HL-60/S4 treated with retinoic acid at 250 ng/mL for 4 days and 3 days (cell line): ENCODE data around the gene VPS26C.
"Not testable (repeated sequence)": the region's sequence is repeated elsewhere in the genome, so short reads cannot be mapped to it uniquely, and the experiment has no call there.

ENCODE experiments used
- in situ Hi-C: fragments of 300-500 bp; cut with MboI; formaldehyde crosslinking; loops from 2 replicates; pipeline ENCODE4 v1.7.0; 2022; ENCODE audit warnings: low sequenced_read_pairs

Gene VPS26C

DNA sequence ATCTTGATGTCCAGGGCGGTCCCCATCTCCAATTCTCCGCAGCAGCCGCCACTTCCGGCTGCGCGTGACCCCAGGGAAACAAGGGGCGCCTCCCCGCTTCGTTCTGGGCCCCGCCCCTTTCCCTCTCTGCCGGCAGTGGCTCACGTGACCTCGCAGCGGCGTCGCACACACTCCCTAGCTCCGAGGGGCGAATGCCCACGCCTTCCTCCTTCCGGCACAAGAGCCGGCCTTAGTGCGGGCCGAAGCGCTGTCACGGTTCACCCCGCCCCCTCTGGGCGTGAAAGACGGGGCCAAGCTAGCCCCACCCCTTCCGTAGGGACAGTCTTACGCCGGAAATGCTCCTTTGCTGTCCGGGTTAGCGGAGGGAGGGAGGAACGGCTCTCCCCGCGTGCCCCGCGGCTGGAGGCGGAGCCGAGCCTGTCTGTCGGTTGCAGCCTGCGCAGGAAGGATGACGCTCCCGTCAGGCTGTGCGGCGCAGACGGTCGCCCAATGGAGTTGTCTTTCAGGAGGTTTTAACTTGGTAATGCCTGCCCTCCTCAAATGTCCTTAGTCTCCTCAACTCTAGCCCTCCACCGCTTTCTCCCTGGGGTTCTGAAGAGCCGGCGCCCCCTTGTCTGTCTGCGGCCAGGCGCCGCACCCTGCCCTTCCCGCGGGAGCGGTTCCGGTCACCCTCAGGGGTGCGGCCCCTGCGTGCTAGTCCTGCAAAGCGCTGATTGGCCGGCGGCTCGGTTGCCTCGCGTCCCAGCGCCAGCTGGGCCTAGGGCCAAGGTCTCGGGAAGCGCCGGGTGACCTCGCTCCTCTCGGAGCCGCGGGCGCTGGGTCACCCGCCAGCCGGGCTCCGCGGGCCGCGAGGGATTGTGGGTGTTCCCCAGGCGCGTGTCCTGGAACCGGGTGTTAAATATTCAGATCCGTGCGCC lies at the start of gene VPS26C:
TSS of gene VPS26C (minus strand) at position 66 of the 917 bp plus-strand sequence. CDS start at position 26, 40 bp downstream.
- in situ Hi-C loops: no loop called here

DNA sequence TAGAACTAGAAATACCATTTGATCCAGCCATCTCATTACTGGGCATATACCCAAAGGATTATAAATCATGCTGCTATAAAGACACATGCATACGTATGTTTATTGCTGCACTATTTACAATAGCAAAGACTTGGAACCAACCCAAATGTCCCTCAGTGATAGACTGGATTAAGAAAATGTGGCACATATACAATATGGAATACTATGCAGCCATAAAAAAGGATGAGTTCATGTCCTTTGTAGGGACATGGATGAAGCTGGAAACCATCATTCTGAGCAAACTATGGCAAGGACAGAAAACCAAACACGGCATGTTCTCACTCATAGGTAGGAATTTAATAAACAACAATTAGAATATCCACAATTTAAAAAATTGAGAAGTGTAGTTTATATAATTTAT lies 48.9 kb upstream of the VPS26C start:
- in situ Hi-C loops: not testable (repeated sequence)

DNA sequence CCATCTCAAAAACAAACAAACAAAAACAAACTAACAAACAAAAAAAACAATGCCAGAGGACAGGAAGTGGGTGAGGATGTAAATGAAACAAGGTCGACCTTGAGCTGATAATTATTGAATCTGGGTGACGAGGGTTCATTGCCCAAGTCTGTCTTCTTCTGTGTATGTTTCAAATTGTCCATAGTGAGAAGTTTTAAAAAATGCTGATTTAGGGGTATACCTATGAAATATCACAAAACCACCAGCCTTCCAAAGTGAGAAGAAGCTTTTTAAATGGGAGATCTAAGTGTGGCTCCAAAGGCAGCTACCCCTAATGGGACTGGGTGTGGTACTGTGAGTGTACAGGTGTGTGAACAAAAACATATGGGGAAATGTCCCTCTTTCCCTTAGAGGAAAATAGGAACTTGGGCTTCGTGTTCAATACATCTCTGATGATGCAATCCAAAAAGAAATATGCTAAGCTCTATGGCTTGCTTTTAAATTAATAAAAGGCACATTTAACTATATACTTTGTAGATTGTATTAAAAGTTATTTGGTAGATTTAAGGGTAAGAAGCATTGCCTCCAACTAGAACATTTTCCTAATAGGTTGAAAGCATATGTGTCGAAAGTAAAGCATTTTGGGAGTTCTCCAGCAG lies 33.1 kb upstream of the VPS26C start:
- in situ Hi-C loops: no loop called here

DNA sequence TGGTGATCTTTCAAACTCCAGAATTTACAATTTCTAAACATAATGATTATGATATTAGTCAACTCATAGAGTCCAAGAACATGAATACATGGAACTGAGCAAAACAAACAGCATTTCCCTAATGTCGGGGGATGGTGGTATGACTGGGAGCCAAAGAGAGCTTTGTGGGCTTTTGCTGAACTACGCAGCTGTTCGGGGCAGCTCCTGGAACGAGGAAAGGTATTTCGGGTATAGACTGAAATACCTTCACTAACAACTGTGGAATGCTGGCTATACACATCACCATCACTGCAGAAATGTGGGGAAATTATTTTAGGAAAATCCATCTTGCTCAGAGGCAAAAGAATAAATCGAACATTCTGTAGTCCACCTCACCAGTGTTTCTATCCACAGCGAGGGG lies 30.2 kb upstream of the VPS26C start:
- in situ Hi-C loops: no loop called here

DNA sequence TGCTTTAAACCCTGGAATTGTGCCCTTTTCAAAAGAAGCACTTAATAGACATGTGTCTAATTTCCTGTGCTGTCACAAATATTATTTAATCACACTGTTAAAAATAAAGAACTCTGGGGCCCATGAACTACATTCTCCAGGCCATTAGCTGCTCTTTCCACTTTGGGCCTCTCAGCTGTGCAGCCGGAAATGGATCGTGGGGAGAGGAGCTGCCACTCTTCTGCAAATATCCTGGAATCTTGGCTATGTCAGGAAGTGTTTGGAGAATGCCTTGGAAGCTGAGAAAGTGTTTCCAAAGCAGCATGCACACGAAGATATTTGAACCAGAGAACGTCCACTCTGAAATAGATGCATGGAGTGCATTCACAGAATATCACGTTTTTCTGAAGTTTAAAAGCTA lies 27.5 kb upstream of the VPS26C start:
- in situ Hi-C loops: no loop called here

DNA sequence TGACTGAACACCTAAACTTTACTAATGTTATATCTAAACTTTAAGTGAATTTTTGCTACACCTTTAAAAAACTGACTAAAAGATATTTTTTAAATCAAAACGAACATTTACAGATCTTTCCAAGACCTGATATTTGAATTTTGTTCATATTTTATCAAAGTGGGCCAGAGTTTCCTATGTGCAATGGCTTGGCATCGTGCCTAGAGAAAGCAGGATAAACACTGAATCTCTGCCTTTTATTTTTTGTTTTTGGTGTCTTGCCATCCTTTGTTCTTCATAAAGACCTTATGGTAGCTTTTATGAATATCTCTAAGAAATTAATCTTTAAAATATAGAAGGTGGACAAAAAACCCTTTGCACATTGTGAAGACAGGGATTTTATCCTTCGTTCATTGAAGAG lies 25.8 kb upstream of the VPS26C start:
- in situ Hi-C loops: no loop called here

DNA sequence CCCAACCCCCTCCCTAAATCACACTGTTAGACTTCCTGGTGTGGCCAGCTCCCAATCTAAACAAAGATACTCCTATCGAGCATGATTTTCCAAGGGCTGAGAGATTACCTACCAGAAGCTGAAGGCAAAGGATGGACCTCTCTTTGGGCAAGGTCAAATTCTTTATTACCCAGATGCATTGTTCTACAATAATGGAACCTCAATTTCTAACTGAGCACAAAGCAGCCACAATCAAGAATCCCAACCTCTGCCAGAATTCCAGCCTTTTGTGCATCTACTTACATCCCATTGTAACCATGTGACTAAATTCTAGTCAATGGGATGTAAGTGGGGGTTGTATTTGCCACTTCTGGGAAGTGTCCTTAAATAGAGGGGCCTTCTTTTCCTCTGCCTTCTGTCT lies 24.9 kb upstream of the VPS26C start:
- in situ Hi-C loops: no loop called here

DNA sequence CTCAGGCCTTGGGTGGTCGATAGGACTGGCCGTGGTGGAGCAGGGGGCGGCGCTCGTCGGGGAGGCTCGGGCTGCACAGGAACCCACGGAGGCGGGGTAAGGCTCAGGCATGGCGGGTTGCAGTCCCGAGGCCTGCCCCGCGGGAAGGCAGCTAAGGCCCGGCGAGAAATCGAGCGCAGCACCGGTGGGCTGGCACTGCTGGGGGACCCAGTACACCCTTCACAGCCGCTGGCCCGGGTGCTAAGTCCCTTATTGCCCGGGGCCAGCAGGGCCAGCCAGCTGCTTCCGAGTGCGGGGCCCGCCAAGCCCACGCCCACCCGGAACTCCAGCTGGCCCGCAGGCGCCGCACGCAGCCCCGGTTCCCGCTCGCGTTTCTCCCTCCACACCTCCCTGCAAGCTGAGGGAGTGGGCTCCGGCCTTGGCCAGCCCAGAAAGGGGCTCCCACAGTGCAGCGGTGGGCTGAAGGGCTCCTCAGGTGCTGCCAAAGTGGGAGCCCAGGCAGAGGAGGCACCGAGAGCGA lies 16.1 kb upstream of the VPS26C start:
- in situ Hi-C loops: not testable (repeated sequence)

DNA sequence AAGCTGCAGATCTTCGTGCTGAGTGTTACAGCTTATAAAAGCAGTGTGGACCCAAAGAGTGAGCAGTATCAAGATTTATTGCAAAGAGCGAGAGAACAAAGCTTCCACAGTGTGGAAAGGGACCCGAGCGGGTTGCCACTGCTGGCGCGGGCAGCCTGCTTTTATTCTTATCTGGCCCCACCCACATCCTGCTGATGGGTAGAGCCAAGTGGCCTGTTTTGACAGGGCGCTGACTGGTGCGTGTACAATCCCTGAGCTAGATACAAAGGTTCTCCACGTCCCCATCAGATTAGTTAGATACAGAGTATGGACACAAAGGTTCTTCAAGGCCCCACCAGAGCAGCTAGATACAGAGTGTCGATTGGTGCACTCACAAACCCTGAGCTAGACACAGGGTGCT lies 15.5 kb upstream of the VPS26C start:
- in situ Hi-C loops: not testable (repeated sequence)

DNA sequence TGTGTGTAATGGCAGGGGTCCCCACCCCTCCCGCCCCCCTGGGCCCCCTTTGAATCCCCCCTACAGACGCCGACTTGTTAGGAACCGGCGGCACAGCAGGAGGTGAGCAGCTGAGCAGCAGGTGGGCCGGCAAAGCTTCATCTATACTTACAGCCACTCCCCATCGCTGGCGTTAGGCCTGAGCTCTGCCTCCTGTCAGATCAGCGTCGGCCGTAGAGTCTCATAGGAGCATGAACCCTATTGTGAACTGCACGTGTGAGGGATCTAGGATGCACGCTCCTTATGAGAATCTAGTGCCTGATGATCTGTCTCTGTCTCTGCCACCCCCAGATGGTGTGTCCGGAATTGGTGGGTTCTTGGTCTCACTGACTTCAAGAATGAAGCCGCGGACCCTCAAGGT lies 14.9 kb upstream of the VPS26C start:
- in situ Hi-C loops: no loop called here

DNA sequence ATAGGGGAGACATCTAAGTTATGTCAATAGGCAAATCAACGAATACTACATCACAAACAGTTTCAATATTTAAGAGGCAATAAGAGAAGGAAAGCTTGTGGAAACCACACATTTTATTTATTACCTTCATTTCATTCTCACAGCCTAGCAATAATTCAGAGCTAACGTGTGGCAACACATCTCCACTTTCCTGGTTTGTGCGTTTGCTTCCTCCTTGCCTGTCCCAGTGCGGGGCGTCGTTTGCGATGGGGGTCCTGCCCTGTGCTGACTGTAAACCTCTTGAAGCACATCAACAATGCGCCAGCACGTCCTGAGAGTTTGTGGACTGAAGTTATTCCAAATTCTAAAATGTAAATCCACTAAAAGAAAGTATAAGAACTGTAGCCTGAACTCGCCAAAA lies 14.4 kb upstream of the VPS26C start:
- in situ Hi-C loops: no loop called here

DNA sequence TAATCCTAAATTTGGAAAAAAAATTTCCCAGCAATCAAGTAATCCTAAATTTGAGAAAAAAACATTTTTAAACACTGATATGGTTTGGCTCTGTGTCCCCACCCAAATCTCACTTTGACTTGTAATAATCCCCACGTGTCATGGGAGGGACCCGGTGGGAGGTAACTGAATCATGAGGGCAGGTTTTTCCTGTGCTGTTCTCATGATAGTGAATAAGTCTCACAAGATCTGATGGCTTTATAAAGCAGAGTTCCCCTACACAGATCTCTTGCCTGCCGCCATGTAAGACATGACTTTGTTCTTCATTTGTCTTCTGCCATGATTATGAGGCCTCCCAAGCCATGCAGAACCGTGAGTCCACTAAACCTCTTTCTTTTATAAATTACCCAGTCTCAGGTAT lies 12.1 kb upstream of the VPS26C start:
- in situ Hi-C loops: not testable (repeated sequence)

DNA sequence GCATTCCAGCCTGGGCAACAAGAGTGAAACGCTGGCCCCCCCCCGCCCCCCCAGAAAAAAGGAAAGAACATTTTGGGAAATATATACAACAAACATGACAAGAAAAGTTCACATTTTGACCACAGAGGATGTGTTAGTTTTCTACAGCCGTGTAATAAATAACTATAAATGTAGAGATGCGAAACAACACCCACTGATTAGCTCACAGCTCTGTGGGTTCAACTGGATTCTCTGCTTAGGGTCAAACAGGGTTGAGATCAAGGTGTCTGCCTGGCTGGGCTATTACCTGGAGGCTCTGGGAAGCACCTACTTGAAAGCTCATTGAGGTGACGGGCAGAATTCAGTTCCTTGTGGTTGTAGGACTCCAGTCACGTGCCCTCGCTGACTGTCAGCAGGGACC lies 11.1 kb upstream of the VPS26C start:
- in situ Hi-C loops: no loop called here

DNA sequence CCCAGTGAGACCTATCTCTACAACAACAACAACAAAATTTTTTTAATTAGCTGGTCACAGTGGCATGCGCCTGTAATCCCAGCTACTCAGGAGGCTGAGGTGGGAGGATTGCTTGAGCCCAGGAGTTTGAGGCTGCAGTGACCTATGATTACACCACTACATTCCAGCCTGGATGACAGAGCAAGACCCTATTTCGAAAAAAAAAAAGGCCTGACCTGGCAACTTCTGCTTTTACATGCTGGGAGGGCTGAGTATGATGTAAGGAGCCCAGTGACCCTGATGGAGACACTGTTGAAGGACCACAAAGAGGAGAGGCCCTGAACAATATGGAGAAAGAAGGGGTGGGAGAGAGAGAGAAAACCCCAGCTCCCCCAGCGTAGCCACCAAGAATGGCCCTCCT lies 9.2 kb upstream of the VPS26C start:
- in situ Hi-C loops: no loop called here

DNA sequence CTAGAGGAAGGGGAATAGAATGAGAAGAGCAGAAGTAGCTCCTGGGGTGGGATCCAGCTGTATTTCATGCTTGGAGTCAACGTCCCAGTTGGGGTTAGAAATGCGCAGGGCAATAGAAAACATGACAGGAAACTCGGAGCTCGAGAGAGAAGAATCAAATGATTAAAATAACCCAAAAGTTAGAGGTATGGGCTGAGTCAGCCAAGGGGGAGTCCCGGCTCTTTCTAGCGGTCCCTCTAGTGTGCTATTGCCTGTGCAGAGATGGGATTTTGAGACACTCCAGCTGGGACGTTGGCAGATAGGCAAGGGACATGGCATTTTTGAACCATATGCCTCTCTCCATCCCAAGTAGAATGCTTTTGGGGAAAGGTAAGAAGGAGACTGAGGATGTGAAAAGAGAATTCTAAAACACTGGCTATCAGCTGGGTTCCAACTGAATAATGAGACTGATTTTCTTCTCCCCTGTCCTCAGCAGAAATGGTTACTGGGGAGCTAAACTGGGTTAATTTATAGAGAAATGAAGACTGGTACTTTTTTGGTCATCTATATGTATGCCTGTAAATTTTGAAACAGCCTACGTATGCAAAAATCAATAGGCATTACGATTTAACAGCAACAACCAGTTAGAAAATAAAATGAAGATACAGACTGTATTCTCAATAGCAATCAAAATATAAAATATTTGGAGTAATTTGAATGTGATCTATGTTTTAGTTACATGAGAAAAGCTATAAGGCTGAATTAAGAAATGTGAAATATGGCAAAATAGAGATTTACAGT lies 7.0 kb upstream of the VPS26C start:
- in situ Hi-C loops: no loop called here

DNA sequence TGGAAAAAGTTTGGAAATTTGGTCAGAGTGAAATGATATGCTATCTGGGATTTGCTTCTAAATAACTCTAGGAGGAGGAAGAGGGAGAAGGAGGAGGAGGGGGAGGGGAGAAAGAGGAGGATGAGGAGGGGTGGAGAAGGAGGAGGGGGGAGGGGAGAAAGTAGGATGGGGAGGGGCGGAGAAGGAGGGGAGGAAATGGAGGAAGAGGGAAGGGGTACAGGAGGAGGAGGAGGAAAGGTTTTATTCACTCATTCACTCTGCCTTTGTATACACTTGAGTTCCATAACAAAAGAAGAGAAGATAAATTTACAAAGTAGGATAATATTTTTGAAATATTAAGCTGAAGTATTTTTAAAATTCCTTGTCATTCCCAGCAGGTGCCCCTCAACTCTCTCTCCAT lies 6.3 kb upstream of the VPS26C start:
- in situ Hi-C loops: no loop called here

DNA sequence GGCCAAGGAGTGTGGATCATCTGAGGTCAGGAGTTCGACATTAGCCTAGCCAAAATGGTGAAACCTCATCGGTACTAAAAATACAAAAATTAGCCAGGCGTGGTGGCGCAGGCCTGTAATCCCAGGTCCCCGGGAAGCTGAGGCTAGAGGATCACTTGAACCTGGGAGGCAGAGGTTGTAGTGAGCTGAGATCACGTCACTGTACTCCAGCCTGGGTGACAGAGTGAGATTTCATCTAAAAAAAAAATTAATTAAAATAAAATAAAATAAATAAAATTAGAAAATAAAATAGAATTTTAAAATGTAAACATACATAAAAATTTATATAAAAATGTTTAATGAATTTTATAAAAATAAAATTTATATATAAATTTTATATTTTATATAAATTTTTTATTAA lies 5.8 kb upstream of the VPS26C start:
- in situ Hi-C loops: no loop called here

DNA sequence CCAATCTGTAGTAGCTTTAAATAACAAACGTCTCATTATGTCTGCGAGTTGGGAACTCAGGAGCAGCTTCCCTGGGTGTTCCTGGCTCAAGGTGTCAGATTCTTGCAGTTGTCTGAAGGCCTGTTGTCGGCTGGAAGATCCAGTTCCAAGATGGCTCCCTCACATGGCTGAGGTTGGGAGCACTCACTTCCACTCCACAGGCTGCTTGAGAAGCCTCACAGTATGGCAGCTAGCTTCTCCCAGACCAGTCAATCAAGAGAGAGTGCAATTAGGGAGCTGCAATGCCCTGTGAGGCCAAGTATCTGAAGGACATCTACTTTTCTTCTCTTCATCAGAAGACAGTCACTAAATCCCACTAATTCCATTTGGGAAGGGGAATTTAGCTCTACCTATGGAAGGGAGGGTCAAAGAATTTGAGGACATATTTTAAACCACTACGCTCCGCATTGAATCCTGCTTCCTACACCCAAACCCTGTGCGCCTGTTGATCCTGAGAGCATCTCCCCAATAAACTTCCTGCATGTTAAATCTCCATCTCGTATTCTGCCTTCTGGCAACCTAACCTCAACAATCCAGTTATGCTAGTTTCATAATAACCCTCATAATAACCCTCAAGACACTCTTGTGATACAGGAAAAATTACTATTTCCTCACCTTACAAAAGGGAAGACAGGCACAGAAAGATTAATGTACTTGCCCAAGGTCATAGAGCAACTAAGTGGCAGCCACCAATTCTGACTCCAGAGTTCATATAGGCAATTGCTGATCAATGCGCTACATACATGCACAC lies 3.6 kb upstream of the VPS26C start:
- in situ Hi-C loops: no loop called here

DNA sequence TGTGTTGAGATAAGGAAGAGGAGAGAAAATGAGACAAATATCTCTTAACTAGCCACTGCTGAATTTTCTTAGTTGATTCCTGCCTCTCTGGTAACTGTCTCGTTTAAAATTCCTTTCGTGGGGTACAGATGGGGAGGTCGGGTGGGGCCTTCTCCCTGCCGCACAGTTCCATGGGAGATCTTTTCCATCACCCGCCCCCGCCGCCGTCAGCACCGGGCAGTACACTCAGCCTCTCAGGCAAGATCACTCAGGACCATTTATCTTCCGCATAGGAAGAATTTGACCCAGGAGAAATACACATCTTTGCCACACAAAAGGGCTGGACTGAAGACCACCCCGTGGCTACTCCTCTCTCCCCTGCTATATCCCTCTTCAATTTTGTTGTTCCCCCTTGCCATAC lies 2.3 kb upstream of the VPS26C start:
- in situ Hi-C loops: no loop called here

DNA sequence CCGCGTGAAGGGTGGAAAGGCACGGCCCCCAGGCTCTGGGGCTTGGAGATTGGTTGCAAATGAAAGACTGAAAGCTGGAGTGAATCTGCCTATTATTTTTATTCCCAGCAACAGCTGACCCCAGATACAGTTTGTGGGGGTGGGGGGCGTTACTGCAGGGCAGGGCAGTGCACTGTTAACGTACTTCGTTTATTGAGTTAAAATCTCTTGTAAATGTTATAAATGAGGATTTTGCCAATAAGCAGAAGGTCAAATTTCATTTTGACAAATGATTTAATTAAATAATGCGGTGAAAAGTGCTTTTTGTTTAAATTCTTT lies 1.0 kb upstream of the VPS26C start:
- in situ Hi-C loops: no loop called here
